Pancreas (tissue), 10 donors: ENCODE data around the gene BABAM2. TPM values are rescaled to one million over a fixed set of nuclear protein-coding genes. Genes with fewer than 3 reads are reported as not detected.

ENCODE experiments used
- ATAC-seq, 4 donors: fragments of 200-7000 bp; cut with Tn5 transposase; one replicate each; pipeline versions ENCODE4 v1.8.0 to v1.9.1; 2020; ENCODE audit warnings: mild to moderate bottlenecking in 4 of 4, moderate library complexity in 4 of 4
- DNase-seq, 6 donors: peaks; one replicate each; pipeline ENCODE4 v3.0.0-alpha.2; 2020
- FAIRE-seq: peaks from 2 replicates; lab custom pipeline; 2012; peaks lifted over from hg19 to GRCh38; lab: Jason Lieb, UNC
- H3K27ac ChIP-seq, 4 donors: fragments of 200-600 bp; sonication (generic); 1 replicate in 3 of 4; 2 replicates in 1 of 4; pipeline versions ENCODE4 v1.5.0 to v1.8.0; 2020
- H3K27me3 ChIP-seq, 4 donors: fragments of 200-600 bp; one replicate each; pipeline ENCODE4 v1.8.0; 2021
- H3K36me3 ChIP-seq, 3 donors: fragments of 200-600 bp; sonication (generic) in 1 of 3; one replicate each; pipeline versions ENCODE4 v1.5.0 to v1.8.0; 2020 to 2021
- H3K4me1 ChIP-seq, 3 donors: fragments of 200-600 bp; one replicate each; pipeline ENCODE4 v1.8.0; 2021
- H3K4me3 ChIP-seq, 4 donors: fragments of 200-600 bp; sonication (generic) in 2 of 4; one replicate each; pipeline versions ENCODE4 v1.5.0 to v1.8.0; 2020 to 2021
- H3K9me3 ChIP-seq, 4 donors: fragments of 200-600 bp; one replicate each; pipeline ENCODE4 v1.8.0; 2021
- CTCF ChIP-seq, 4 donors: fragments of 200-600 bp; sonication (generic) in 3 of 4; IDR thresholded peaks; one replicate each; pipeline versions ENCODE4 v1.5.0 to v1.8.0; 2021; ENCODE audit warnings: antibody characterized with exemption in 4 of 4
- WGBS, 2 donors: extraction: QIAGEN DNeasy Blood & Tissue Kit; methylation state at CpG; one replicate each; pipeline ENCODE4 v1.1.7; 2013; 5-methylcytosine and 5-hydroxymethylcytosine counted together
- intact Hi-C, 3 donors: fragments of 100-400 bp; cut with DNase I; formaldehyde crosslinking; loops; one replicate each; pipeline versions ENCODE4 v1.11.1 to v1.14.2; 2022
- polyA plus RNA-seq, 2 donors: library from polyadenylated mRNA; stranded (reverse); fragments of 200-250 nt; gene quantifications; one replicate each; pipeline ENCODE4 v1.2.3, GENCODE V29; 2013
- total RNA-seq, 6 donors: library from RNA; stranded (reverse); fragmentation: NEBNext Ultra II Directional in 4 of 6; extraction: Animal tissue kit (Norgen Biotek cat#: 25700) in 4 of 6; gene quantifications; one replicate each; pipeline versions ENCODE4 v1.2.1 to v1.2.4, GENCODE V29; 2021 to 2023
- donor health status: healthy with polysubstance abuse.
- donor health status: DM: no; HTN: no; CAD: no; lungs with moderate emphysema.
- donor health status: DM: no; HTN: no; CAD: no.
- donor health status: control.
- donor health status: control.
- donor health status: Bipolar disorder and iron deficiency.
- donor health status: DM: yes; HTN: yes; CAD: no.
- donor health status: DM: no; HTN: no; CAD: no.
- donor health status: DM: no; HTN: no; CAD: no.
- donor health status: DM: yes; HTN: yes; CAD: no.

The BABAM2 gene
- total and polyA plus RNA-seq, 8 donors, result 9.4 to 21.3 (median 15.6) TPM

GRCh38 chr2:27942612-27943547 is 52.4 kb downstream of the BABAM2 start:
- no peaks in the 10 kb centered on the region for H3K36me3 ChIP-seq
- no peak for FAIRE-seq
- no peak for TF ChIP-seq CTCF (IDR thresholded peaks at IDR 0.05)
- 96% methylated on average over 8 of the region's 8 CpGs for WGBS, 2 donors
- H3K9me3 ChIP-seq, result no peaks in the 10 kb centered on the region
- no peaks in the 10 kb centered on the region for H3K27me3 ChIP-seq
- intact Hi-C loops, result no loop called here
- H3K27ac ChIP-seq, result no peak overlapping the region
- no peak for DNase-seq
- no peak overlapping the region for H3K4me3 ChIP-seq
- peaks cover 0 to 12% (median 4%) of the 10 kb centered on the region in 3 donors for H3K4me1 ChIP-seq
- peak in 2 of 4 donors; percentile 34 to 72 for ATAC-seq

- 74 to 84% methylated on average over 5 of the region's 5 CpGs for WGBS, 2 donors
- H3K27me3 ChIP-seq, result no peaks in the 10 kb centered on the region
- TF ChIP-seq CTCF (IDR thresholded peaks at IDR 0.05), result no peak
- DNase-seq (no peak), ATAC-seq (no peak), FAIRE-seq (peak; percentile 13)
- H3K4me1 ChIP-seq, result peaks cover 0 to 12% (median 8%) of the 10 kb centered on the region in 3 donors
- no peaks in the 10 kb centered on the region for H3K9me3 ChIP-seq
- no peak overlapping the region for H3K27ac ChIP-seq
- H3K36me3 ChIP-seq, result no peaks in the 10 kb centered on the region
- intact Hi-C loops, result no loop called here
- H3K4me3 ChIP-seq, result no peak overlapping the region
Measured at GRCh38 chr2:27946530-27947060, 56.1 kb downstream of the BABAM2 start.

GRCh38 chr2:27952070-27952469 is 61.5 kb downstream of the BABAM2 start:
- Histone ChIP-seq H3K36me3 (no peaks in the 10 kb centered on the region), H3K4me3 (no peak overlapping the region), H3K27me3 (no peaks in the 10 kb centered on the region), H3K27ac (no peak overlapping the region), H3K4me1 (peaks cover 9 to 31% (median 29%) of the 10 kb centered on the region in 3 donors), H3K9me3 (no peaks in the 10 kb centered on the region)
- no peak for DNase-seq
- 87 to 93% methylated on average over 1 of the region's 1 CpG for WGBS, 2 donors
- intact Hi-C loops, result no loop called here
- no peak for TF ChIP-seq CTCF (IDR thresholded peaks at IDR 0.05)
- no peak for FAIRE-seq
- no peak for ATAC-seq

- intact Hi-C loops, result no loop called here
- no peak for TF ChIP-seq CTCF (IDR thresholded peaks at IDR 0.05)
- WGBS, 2 donors, result 90 to 95% methylated on average over 4 of the region's 4 CpGs
- H3K36me3 ChIP-seq, result no peaks in the 10 kb centered on the region
- H3K4me1 ChIP-seq, result peaks cover 9 to 31% (median 24%) of the 10 kb centered on the region in 3 donors
- H3K9me3 ChIP-seq, result no peaks in the 10 kb centered on the region
- ATAC-seq, result no peak
- FAIRE-seq, result no peak
- H3K27me3 ChIP-seq, result no peaks in the 10 kb centered on the region
- no peak overlapping the region for H3K27ac ChIP-seq
- H3K4me3 ChIP-seq, result no peak overlapping the region
- no peak for DNase-seq
Measured at GRCh38 chr2:27953077-27953476, 62.5 kb downstream of the BABAM2 start.
